Measurements from ENCODE around the gene CCDC82.
"Not testable (repeated sequence)": the region's sequence is repeated elsewhere in the genome, so short reads cannot be mapped to it uniquely, and the experiment has no call there.

Gene CCDC82

GRCh38 chr11:96389720-96390487, at the start of gene CCDC82, which contains the start of gene JRKL:
Gene CCDC82 (minus strand): TSS chr11:96389912. CDS start chr11:96384747, 5,165 bp downstream.
Gene JRKL (plus strand): TSS chr11:96390013. CDS start chr11:96390650, 637 bp downstream.
- peak; percentile 87 for DNase-seq (ENCODE audit: low read depth)

GRCh38 chr11:96432654-96433053, 42.9 kb upstream of the CCDC82 start:
- not testable (repeated sequence) for DNase-seq (ENCODE audit: low read depth)

GRCh38 chr11:96430668-96431067, 41.0 kb upstream of the CCDC82 start:
- no peak for DNase-seq (ENCODE audit: low read depth)

DNA sequence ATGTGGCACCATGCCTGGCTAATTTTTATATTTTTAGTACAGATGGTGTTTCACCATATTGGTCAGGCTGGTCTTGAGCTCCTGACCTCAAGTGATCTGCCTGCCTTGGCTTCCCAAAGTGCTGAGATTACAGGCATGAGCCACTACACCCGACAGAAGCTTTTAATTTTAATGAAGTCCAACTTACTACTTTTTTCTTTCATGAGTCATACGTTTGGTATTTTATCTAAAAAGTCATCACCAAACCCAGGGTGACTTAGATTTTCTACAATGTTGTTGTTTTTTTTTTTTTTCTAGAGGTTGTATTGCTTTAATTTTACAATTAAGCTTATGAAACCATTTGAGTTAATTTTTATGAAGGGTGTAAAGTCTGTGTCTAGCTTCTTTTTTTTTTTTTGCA, 35.0 kb upstream of the CCDC82 start:
- peak; percentile 17 for DNase-seq (ENCODE audit: low read depth)

- no peak for DNase-seq (ENCODE audit: low read depth)
Observed at GRCh38 chr11:96413408-96413807, 23.7 kb upstream of the CCDC82 start.

DNA sequence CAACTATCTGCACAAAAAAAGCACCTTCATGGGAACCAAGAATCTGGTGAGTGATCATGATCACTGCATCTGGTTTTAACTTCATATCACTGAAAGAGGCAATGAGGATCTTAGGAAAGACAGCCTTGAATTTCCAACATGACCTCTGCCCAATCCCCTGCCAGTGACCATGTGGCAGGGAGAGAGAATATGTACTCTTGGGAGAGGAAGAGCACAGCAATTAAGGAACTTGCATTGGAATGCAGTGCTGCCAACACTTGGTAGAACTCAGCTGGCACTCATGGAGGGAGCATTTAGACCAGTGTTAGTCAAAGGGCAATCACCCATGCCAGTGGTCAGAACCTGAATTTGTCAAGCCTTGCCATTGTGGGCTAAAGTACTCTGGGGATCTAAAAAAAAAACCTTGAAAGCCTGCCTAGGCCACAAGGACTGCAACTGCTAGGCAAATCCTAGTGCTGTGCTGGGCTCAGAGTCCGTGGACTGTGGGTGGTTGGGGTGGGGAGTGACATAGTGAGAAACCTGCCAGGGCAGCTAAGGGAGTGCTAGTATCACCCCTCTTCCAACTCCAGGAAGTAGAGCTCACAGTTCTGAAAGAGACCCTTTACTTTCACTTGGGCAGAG, 23.2 kb upstream of the CCDC82 start:
- DNase-seq (ENCODE audit: low read depth), result no peak

DNA sequence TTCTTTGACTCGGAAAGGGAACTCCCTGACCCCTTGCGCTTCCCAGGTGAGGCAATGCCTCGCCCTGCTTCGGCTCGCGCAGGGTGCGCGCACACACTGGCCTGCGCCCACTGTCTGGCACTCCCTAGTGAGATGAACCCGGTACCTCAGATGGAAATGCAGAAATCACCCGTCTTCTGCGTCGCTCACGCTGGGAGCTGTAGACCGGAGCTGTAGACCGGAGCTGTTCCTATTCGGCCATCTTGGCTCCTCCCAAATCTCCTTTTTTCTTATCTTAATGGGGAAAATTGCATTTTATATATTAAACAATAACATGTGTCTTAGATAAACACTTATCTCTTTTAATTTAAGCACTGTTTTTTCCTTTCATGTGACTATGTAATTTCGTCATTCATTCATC, 21.7 kb upstream of the CCDC82 start:
- DNase-seq (ENCODE audit: low read depth), result not testable (repeated sequence)

DNA sequence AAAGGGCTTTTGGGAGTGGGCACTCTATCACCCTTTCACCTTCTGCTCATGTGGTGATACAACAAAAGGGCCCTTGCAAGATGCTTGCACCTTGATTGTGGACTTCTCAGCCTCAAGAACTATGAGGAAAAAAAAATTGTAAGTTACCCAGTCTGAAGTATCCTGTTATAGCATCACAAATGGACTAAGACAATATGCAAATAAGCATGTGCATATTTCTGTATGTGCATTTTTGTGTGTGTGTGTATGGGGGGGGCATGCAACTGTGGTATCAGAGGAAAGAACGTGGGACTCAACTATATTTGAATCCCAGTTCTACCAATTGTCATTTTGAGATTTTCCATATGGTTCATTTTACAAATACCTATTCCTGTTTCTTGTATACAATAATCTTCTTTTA, 11.0 kb upstream of the CCDC82 start:
- DNase-seq (ENCODE audit: low read depth), result no peak

- DNase-seq (ENCODE audit: low read depth), result no peak
Observed at GRCh38 chr11:96397863-96398262, 8.2 kb upstream of the CCDC82 start.

DNA sequence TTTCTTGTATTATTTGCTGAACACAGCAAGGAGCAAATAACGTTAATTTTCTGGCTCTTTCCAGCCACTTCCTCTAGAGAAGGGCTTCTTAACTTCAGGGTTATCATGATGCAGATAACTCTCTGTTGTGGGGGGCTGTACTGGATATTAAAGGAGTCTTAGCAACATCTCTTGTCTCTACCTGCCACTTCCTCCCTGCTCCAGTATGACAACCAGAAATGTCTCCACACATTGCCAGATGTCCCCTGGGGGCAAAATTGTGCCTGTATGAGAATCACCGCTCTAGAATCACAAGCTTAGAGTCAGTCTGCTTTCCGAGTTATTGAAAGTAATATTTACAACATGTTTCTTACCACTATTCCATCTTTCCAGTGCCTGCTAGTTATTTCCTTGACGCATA, 6.9 kb upstream of the CCDC82 start:
- DNase-seq (ENCODE audit: low read depth), result no peak

GRCh38 chr11:96394773-96395172, 5.1 kb upstream of the CCDC82 start:
- no peak for DNase-seq (ENCODE audit: low read depth)

DNA sequence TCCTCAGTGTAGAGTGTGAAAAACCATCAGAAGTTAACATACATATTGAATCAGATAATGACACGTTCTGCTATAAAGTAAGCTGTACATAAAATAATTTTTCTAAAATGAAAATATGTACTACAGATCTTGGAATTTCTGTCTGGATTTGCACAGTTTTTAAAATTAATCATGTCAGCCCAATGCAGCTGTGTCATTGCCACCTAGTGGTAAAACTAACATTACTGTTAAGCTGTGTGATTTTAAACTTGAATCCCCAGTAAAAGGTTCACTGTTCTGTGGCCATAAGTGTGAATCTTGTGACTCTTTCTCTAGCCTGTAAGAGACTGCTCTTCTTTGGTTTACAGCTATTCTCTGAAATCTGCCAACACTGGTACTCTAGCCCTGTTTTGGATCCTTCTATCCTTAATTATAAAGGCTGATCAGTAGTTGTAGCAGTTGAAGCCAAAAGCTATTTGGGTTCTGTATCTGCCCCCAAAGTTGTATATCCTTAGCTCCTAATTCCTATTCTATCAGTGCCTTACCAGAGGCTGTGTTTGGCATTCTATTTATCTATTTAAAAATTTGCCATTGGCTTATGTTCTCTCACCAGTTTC, 4.1 kb upstream of the CCDC82 start:
- peak; percentile 14 for DNase-seq (ENCODE audit: low read depth)

GRCh38 chr11:96391698-96392307, 2.1 kb upstream of the CCDC82 start:
- peak; percentile 6 for DNase-seq (ENCODE audit: low read depth)

GRCh38 chr11:96390488-96390792, 728 bp upstream of the CCDC82 start:
- no peak for DNase-seq (ENCODE audit: low read depth)

GRCh38 chr11:96388891-96389719, 607 bp downstream of the CCDC82 start:
- DNase-seq (ENCODE audit: low read depth), result peak; percentile 8

- no peak for DNase-seq (ENCODE audit: low read depth)
Observed at GRCh38 chr11:96385187-96385586, 4.5 kb downstream of the CCDC82 start.

GRCh38 chr11:96384156-96384555, 5.6 kb downstream of the CCDC82 start:
- no peak for DNase-seq (ENCODE audit: low read depth)

GRCh38 chr11:96376796-96377195, 12.9 kb downstream of the CCDC82 start:
- no peak for DNase-seq (ENCODE audit: low read depth)

DNA sequence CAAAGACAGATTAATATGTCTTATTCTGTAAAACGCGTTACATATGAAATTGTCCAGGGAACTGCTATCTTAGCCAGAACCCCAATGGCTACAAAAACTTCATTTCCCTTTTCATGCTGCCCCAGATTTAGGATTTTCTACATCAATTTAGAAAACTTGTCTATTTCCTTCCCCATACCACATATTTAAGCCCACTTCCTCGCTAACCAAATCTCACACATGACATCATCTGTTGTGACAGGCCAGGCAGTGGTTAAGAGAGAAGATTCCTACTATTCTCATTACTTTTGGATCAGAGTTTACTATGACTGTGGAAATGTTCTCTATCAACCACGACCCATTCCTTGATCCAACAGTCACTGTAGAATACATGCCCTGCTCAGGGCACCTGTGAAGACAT, 15.9 kb downstream of the CCDC82 start:
- DNase-seq (ENCODE audit: low read depth), result no peak

DNA sequence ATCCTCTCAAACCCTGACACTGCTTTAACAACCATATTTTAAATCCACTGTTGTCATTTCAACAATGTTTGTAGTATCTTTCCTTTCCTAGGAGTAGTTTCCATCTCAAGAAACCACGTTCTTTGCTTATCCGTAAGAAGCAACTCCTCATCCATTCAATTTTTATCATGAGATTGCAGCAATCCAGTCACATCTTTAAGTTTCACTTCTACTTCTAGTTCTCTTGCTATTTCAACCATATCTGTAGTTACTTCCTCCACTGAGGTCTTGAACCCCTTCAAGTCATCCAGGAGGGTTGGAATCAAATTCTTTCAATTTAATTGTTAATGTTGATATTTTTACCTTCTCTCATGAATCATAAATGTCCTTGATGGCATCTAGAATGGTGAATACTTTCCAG, 22.4 kb downstream of the CCDC82 start:
- DNase-seq (ENCODE audit: low read depth), result no peak

DNA sequence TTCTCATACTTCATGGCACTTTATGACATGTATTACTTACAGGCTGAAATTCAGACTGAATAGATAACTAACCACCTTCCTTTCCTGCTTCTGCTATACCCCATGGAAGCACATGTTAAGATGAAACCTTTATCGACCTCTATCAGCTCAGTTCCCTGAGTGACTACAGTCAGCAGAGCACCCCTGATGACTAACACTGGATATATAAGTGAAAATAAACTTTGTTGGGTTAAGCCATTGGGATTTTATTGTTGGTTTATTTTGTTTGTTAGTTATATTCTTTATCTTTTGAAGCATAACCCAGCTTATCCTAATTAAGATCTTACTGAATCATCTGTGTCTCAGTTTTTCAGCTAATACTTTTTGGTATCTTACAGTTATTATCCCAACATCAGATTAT, 23.7 kb downstream of the CCDC82 start:
- no peak for DNase-seq (ENCODE audit: low read depth)

DNA sequence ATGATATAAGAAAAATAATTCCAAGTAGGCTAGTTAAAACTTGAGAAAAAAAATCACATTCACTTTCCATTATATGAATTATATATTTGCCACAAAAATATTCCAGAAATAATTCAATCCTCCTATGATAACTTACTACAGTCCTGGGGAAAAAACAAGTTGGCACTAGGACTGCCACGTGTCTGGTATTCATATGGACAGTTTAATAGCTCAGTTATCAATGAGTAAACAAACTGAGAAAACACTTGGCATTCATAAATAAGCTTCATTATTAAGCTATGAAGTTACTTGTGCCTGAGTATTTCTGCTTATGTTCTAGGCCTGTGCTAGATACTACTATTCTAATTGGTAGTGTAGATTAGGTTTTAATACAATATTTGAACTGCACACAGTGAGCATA, 24.2 kb downstream of the CCDC82 start:
- no peak for DNase-seq (ENCODE audit: low read depth)

All from non-pigmented ciliary epithelial cell (primary cell).